K562 treated with DMSO at 1 percent for 24 hours (cell line): ENCODE results near the gene GSTCD. TPM values are rescaled to one million over a fixed set of nuclear protein-coding genes. Genes with fewer than 3 reads are reported as not detected.

Experiments
- total RNA-seq: library from RNA; unstranded; fragments of 300-600 nt; gene quantifications from 2 replicates; pipeline ENCODE4 v1.2.3, GENCODE V29; 2022; ENCODE audit warnings: low read depth; ENCODE audit not compliant: insufficient read depth

Gene GSTCD, protein sequence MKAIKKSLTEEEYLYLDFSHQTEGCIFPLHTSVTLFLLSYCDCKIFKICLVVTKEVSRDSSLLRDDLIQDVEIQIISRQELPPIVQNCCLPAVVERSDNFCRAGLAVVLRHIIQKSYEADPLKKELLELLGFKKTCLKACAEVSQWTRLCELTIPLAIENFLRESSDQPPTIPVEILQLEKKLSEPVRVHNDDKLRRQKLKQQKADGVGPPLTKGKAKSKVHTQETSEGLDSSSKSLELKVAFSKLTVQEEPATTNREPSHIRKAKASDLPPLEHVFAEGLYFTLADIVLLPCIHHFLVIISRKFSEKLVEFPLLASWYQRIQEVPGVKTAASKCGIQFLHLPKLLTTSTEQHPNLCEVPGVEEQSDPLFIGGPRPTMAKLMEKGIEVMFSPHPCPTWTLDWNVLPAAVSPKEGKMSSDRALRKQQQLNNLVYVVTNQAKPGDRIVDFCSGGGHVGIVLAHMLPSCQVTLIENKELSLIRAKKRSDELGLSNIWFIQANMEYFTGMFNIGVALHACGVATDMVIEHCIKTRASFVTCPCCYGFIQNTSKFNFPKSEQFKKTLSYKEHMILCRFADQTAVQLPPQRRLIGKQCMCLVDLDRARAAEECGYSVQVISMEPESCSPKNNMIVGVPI
- total RNA-seq, result 4.5 and 6.8 TPM in 2 replicates

DNA sequence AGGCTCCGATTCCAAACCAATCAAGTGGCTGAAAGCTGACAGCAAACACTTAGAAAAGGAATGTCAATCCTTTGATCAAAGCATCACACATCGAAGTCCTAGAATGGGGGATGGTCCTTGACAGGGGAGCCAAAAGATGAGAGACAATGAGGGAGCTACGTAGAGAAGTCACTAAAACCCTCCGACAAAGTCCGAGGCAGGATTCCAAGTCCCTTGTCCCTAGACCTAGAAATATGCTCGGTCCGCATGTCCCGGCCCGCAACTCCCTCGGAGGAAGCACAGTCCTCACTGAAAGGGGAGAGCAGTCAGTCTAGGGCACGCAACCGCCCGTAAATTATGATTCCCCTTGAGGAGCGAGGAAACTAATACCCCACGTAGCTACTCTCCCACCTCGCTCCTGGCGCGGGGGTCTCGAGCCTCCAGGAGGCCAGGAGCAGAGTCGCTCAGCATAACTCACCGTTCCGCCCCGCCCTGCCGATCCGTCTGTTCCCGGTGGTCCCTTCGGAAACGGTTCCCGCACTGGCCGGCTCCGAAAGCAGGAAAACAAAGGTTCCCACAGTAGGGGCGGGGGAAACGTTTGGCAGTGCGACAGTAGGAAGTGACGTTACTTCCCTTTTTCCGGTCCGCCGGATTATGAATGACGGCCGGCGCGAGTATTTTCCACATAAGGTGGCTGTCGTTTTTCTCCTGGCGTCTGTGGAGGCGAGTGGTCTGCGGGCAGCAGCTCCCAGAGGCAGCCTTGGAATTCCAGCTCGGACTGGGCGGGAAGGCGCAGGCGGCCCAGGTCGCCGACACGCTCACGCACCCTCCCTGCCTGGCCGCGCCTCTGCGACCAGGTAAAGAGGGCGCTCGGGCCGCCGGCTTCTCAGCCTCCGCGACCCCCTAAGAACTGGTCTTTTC is at the start of gene GSTCD, which contains the start of gene INTS12:
TSS of gene GSTCD (plus strand) at position 604 of the 900 bp plus-strand sequence. CDS start 8,830 bp downstream, outside the sequence.
TSS of gene INTS12 (minus strand) at position 509 of the 900 bp plus-strand sequence. CDS start 8,684 bp downstream, outside the sequence.

DNA sequence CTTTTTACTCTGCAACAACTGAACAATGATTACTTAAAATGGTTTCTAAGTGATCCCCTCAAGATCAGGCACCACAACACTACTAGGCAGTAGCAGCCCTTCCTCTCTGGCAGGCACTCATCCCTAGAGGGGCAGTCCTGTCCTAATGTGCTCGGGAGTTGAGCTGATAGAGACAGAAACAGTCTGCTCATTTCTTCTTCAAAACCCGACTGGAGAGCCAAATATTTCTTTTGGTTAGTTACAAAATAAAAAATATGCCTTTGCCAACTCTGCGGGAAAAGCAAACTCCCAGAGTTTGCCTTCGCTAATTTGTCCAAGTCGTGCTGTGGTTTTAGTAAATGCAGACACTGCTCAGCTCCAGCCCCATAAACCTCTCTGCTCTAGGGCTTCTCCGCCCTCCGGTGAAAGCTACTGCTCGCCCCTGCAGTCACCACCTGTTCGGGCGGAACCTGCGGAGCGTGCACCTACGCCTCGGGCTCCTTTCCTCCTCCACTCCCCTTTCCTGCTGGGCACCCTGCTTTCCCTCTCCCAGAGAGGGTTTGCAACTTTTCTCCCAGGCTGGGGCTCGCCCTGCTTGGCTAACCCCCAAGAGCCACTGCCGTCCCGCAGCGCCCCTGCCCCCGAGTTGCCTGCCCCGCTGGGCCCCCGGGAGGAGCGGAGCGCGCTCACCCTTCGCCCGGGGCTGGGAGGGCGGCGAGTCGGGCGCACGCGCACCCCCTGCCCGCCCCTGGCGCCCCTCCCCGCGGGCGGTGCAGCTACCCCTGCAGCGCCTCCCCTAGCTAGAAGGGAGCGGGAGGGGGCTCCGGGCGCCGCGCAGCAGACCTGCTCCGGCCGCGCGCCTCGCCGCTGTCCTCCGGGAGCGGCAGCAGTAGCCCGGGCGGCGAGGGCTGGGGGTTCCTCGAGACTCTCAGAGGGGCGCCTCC is 186.3 kb downstream of the GSTCD start, which contains the start of gene NPNT:
TSS of gene NPNT (plus strand) at position 812 of the 923 bp plus-strand sequence. CDS start 182 bp downstream, outside the sequence.

Other genes starting within 250 kb of the GSTCD start
- gene PPA2, start 234.7 kb upstream of the GSTCD start, total RNA-seq, result 36.0 and 57.5 TPM in 2 replicates
- gene ARHGEF38, start 156.2 kb upstream of the GSTCD start, total RNA-seq, result not detected in 2 replicates
- 16.5 and 22.8 TPM in 2 replicates for gene INTS12, start 95 bp upstream of the GSTCD start, total RNA-seq
- not detected in 2 replicates for gene NPNT, start 186.7 kb downstream of the GSTCD start, total RNA-seq